ENCODE data around the gene NOTUM.

The NOTUM gene

GRCh38 chr17:81934850-81935708 lies 25.9 kb downstream of the NOTUM start:
- DNase-seq: no peak

DNA sequence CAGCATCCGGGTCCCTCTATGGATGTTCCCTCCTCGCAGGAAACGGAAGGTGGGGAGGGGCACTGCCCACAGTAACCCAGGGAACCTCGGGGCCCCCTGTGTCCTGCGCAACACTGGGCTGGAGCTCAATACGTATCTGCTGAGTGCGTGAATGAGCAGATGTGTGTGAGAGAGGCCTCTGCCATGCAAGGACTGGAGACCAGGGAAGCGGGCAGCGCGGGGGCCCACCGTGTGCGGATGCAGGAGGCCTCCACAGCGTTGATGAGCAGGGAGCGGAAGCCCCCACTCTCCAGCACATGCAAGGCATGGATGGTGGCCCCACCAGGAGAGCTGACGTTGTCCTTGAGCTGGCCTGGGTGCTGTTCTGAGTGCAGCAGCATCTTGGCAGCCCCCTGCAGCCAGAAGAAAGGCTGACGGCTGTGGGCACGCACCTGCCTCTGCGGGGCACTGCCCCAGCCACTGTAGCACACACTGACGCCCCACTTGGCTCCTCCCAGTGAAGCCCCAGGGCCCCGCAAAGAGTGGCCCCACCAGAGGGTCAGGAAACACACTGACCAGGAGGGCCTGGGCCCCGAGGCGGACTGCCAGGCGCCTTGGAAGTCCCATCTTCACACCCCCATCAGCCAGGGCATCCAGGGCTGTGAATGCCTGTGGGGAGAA lies 26.8 kb downstream of the NOTUM start:
- DNase-seq: no peak

DNA sequence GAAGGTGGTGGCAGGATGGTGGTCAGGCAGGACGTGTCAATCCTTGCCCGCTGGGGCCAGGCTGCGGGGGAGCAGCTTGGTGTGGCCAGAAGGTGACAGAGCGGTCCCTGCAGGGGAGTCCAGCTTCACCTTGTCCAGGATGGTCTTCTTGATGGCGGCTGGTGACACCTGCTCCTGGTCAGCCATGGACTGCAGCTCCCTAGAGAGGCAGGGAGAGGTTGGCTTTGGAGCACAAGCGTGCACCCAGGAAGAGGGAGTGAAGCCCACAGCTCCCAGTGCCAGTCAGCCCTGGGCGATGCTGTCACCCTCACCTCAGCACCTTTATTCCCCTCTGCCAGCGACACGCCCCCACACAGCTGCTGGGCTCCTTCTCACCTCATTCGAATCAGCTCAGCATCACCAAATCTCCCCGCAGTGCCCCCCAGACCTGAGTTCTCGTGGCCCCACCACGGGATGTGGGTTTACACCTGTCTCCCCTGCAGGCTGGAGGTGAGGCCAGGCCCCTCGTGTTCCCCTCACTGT lies 27.7 kb downstream of the NOTUM start:
- DNase-seq: no peak

DNA sequence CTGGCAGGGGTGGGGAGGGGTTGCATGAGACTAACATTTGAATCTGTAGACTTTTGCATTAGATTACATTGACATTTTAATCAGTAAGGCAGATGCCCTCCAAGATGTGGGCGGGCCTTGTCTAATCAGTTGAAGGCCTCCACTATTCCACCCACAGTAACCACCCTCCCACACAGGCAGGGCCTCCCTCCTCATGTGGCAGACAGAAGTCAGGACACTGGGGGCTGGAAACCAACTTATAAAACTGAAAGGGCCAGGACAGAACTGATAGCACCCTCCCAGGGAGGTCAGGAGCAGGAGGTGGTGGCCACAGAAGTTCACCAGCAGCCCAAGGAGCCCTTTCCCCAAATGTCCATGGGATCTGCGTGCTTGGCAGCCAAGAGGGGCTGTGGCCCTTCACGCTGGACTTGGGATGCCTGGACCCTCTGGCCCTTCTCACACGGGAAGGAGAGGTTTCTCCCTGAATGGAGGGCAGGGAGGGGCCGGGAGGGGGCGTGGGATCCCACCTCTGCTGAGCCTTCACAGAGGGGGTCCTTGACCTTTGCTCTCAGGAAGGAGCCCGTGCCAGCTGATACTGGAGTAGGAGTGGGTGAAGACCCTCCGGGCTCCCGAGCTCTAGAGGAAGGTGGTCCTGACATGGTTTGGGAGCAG lies 28.5 kb downstream of the NOTUM start:
- DNase-seq: no peak

GRCh38 chr17:81931557-81932332 lies 29.2 kb downstream of the NOTUM start:
- no peak for DNase-seq

- DNase-seq: no peak
Measured at GRCh38 chr17:81931189-81931556, 29.8 kb downstream of the NOTUM start.

DNA sequence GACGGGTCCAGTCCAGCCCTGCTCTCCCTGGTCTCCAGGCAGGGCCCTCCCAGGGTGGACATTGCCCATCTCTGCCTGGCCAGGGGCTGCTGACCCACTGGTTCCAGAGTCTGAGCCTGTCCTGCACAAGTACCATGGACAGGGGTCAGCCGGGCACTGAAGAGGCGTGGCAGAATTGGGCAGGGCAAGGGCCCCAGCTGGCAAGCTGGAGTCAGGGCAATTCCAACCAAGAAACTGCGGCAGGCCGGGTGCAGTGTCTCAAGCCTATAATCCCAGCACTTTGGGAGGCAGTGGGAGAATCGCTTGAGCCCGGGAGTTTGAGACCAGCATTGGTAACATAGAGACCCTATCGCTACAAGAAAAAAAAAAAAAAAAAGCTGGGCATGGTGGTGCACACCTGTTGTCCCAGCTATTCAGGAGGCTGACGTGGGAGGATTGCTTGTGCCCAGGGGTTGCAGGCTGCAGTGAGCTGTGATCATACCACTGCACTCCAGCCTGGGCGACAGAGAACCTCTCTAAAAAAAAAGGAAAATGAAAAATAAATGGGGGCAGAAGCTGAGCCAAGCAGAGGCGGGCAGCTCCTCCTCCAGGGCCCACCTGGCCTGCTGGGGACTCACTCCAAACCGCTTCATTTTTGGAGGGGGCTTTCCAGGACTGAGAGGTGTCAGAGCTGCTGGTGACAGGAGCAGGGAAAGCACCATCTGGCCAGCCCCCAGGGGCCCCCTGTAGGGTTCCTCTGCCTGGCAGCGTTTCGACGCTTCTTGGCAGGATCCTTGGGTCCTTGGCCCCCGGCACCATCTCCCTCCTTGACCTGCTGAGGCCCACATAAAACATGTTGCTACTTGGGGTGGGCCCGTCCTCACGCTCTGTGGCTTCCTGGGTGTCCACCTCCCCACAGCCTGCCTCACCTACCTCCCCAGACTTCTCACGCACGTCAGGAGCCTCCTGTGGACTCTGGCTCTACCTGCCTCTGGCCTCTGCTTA lies 30.6 kb downstream of the NOTUM start:
- no peak for DNase-seq

- DNase-seq: no peak
Measured at GRCh38 chr17:81929253-81930141, 31.5 kb downstream of the NOTUM start.

- DNase-seq: no peak
Measured at GRCh38 chr17:81928544-81929252, 32.3 kb downstream of the NOTUM start.

GRCh38 chr17:81927653-81928543 lies 33.1 kb downstream of the NOTUM start, which contains the start of gene MAFG:
TSS of gene MAFG (minus strand) at chr17:81927735. CDS start at chr17:81923185, 4,550 bp downstream.
- DNase-seq: peak; percentile 93

DNA sequence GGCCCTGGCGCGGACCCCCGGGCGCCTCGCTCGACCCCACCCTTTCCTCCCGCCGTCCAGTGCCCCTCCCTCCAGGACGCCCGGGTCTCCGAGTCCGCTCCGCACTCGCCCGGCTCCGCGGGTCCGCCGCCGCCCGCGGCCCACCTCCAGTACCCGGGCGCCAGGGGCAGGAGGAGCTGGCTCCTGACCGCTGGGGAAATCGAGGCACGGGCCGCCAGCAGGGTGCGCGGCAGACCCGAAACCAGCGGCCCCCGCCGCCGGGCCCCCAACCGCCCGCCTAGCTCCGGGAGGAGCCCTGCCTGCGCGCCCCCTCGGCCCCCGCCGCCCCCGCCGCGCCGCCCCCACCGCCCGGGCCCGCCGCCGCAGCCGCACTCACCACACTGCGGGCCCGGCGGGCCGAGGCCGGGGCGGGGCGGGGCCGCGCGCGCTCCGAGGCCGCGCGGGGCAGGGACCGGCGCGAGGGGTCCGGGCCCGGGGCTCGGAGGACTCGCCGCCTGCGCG lies 33.8 kb downstream of the NOTUM start:
- no peak for DNase-seq

DNA sequence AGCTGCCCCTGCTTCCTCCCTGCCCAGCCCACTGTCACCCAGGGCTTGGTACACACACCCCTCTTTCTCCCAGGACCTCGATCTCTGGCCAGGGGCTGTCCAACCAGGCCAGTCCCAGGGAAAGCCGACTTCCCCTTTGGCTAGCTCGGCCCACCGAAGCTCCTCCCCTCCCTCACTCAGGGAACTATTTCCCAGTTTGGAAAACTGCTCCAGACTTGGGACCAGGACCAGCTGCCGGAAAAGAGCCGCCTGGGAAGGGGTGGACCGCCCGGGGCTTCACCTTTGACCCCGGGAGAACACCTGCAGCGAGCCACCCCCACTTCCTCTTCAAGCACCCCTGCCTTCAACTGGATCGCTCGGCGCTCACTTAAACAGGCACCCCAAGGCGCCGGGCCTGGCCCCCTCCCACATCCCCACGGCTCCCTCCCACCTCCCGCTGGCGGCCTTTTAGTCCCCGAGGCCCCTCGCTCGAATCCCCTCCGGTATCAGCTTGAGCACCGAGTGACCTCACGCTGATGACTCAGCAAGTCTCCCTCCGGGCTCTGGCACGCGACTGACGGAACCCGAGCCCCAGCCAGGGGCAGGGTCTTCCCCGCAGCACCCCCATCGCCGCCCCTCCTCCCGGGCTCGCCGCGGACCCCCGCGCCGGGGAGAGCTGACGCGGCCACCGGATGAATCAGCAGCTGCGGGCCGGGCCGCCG lies 34.4 kb downstream of the NOTUM start:
- DNase-seq: peak; percentile 38

DNA sequence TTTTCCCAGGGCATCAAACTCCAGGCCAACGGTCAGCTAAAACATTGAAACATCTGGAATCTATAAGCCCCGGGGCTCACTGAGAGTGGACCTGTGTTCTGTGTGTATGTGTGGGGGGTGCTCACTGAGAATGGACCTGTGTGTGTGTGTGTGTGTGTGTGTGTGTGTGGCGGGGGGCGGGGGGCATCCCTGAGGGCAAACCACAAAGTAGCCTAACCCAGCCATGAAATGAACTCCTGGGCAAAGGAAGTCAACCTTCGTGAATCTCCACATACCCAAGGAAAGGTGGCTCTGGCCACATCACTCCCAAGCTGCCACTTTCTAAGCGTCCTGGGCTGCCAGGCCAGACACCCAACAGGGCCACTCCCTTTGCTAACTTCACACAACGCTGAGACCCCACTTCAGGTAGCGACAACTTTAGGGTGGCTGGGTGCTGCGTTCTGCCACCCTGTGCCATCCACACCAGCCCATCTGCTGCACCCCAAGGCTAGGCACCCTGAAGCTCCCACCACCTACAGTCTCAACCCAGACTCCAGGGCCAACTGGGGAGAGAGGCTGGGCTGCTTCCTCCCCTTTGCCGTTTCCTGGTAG lies 35.0 kb downstream of the NOTUM start:
- no peak for DNase-seq

- no peak for DNase-seq
Measured at GRCh38 chr17:81924557-81925532, 36.1 kb downstream of the NOTUM start.

GRCh38 chr17:81923302-81924260 lies 37.4 kb downstream of the NOTUM start:
- no peak for DNase-seq

All from NCI-H1105 (cell line).